NCI-H2196 treated with DMSO at 0.1 percent for 48 hours (cell line): Measurements from ENCODE around the gene SAMM50.
A peak's percentile ranks its signal among the peaks of the same experiment; 100 is the strongest.

ENCODE experiments used
- DNase-seq: peaks from one replicate; lab custom pipeline; 2025; ENCODE audit not compliant: unreplicated experiment; lab: John Stamatoyannopoulos, UW

Gene SAMM50

DNA sequence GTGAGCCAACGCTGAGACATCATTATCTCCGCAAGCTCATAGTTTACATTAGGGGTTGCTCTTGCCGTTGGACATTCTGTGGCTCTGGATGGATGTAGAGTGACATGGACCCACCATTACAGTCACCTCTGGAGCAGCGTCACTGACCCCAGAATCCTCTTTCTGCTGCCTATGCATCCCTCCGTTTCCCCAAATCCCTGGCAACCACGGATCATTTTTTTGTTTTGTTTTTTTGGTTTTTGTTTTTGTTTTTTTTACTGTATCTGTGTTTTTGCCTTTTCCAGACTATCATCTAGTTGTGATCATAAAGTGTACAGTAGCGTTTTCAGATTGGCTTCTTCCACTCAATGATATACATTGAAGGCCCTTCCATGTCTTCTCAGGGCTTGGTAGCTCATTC is 72.8 kb downstream of the SAMM50 start:
- no peak for DNase-seq

DNA sequence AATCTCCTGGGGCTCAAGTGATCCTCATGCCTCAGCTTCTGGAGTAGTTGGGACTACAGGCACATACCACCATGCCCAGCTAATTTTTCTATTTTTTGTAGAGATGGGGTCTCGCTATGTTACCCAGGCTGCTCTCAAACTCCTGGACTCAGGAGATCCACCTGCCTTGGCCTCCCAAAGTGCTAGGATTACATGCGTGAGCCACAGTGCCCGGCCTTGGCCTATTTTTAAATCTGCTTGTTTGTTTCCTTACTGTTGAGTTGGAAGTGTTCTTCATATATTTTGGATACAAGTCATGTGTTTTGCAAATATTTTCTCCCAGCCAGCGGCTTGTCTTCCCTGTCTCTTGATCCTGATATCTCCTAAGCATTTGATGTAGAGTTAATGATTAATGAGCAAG is 73.8 kb downstream of the SAMM50 start:
- no peak for DNase-seq

DNA sequence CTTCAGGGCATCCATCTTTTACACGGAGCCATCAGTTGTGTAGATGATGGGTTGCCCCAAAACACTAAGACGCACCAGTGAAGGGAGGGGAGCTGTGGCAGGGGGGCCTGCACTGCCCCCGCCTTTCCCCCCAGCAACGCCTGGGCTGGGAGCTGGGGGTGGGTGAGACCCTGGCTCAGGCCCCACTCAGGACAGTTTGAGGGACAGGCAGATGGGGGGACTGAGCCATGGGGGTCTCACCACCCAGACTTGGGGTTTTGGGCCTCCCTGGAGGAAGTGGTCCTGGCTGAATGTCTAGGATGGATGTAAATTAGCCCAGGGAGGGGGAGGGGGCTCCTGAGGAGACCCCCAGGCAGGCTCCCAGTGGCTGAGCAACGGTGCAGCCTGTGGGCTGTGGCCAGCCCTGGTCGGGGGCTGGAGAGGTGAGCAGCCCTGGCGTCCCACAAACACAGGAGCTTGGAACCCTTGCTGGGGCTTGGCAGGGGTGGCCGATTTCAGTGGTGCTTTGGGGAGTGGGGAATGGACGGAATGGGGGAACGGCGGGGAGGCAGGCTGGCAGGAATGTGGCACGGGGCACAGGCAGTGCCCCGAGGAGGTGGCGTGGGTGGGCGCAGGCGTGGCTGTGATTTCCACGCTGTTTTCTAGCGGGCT is 74.9 kb downstream of the SAMM50 start:
- no peak for DNase-seq

DNA sequence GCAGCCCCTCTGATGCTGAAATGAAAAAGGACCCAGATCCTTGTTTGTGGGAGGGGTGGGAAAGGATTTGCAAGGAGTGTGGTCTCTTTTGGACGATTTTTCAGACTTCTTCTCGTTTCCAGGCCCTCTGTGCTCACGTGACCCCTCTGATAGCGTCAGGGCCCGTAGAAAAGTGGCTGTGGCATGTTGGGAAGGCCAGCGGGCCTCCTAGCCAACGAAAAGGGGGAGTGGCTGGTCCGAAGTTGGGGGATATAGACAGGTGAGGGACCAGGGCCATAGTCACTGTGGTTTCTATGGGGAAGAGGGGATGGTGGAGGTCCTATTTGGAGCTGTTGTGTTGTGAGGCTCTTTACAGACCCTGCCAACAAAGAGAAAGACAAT is 75.5 kb downstream of the SAMM50 start:
- DNase-seq, result no peak

DNA sequence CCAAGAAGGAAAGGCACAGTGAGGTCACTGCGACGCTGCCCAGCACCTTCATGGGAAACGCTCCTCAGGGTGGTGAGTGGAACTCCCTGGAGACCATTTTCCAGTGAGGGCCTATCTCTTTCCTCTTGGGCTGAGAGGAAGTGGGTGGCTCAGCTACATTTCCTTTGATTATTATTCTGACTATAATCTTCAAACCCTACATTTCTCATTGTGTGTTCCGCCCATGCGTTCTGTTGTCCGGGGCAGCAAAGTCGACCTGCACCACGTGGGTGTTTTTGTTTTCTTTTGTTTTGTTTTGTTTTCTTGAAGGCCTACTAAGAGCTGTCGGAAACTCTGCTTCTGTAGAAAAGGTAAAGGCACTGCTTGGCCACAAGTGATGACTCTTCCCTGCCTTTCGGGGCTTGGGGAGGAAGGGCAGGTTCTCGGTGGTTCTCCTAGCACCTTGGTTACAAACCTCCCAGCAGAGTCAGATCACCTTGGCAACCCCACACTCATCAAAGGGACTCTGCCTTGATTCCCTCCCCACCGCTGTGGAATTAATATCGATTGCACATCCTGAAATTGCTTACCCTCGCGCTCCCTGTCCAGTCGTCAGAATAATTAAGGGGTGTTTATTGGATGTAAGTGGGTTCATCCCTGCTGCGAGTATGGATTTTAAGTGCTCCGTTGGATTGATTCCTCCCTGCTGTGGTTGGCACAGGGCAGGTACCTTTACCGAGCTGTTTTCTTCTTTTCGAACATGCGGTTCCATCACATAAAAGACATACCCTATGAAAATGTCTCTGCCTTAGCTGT is 76.1 kb downstream of the SAMM50 start:
- no peak for DNase-seq

DNA sequence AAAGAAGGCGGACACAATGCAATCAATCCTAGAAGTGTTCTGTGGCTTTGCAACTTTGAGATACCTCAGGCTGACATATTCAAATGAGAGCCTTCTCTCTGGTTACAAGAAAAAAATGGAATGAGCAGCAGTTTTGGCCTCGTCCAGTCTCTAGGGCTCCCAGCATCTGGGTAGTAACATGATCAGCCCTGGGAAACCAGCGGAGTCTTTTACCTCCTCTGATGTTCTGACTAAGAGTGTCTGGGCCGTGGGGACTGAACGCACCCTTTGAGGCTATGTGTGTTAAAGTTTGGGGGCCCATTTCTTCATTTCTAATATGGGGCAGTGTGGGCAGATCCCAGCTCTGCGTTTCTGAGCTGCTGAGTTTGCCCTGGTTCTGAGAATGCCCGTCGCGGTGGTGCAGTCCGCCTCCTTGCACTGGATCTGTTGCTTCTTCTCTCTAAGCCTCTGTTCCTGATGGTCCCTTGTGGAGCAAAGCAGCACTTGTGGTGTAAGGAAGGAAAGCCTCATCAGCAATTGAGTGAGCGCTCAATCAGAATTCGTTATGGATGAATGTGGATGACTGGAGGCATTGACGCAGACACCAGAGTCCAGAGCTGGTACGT is 77.0 kb downstream of the SAMM50 start:
- DNase-seq, result no peak

DNA sequence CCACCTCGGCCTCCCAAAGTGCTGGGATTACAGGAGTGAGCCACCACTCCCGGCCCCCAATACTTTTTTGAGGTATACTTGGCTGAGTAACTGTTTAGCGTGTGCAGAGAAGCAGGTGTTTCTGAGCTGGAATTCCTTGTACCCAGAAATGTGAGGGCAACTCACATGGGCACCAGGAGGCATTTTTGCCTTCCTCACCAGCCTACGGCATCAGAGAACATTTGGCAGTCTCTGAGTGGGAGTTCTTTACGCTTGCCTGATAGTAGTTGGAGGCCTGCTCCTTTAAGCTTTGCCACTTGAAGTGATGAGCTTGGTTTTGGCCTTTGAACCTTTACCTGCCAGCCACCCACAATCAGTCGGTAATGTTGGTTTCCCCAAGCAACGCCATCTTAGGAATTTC is 78.0 kb downstream of the SAMM50 start:
- no peak for DNase-seq

DNA sequence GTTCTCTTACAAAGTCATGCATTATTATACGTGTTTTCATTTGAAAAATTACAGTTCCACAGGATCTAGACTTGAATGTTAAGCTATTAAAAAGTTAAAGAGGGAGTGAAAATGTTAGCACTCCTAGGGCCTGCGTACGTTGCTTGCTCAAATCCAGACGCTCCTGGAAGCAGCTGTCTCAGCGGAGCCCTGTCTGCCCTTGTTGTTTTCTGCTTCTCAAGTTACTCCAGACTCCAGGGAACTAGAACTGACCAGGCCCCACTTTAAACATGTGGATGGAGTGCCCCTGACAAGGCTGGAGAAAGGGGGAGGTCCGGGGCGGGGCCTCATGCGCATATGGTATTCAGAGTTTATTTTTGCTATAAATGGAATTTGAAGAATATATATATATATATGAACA is 78.5 kb downstream of the SAMM50 start:
- DNase-seq, result no peak

DNA sequence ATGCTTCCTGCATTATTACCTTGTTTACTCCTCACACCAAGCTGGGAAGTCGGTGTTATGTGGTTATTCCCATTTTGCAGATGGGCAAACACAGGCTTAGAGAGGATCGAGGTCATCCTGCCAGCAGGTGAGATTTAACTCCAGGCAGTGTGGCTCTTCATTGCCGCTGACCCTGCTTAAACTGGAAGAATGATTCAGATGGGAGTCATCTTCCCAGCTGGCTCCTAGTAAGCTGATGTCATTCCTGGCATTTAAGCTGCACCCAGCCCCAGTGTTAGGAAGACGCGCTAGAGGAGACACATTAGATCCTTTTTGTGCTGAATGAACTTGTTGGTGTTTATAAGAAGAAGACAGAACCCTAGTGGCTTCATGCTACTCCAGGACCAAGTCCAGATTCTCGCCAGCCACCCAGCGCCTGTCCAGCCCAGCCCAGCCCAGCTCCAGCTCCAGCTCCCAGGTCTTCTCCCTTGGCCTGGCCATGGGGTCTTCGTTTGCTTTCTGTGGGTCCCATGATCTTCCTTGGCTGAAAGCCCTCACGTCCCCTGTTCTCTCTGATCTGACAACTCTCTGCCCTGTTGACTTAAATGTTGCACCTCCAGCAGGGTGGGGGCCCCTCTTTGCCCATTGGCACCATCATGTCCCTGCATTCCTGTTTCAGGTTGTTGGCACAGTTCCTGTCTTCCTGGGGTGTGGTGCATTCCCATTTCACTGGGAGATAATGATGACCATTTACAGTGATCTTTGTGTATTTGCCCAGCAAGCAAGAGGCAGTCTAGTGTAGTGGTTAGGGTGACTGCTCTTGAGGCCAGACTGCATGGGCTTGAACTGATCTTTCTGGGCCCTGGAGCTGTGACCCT is 82.5 kb downstream of the SAMM50 start:
- DNase-seq, result peak; percentile 49

DNA sequence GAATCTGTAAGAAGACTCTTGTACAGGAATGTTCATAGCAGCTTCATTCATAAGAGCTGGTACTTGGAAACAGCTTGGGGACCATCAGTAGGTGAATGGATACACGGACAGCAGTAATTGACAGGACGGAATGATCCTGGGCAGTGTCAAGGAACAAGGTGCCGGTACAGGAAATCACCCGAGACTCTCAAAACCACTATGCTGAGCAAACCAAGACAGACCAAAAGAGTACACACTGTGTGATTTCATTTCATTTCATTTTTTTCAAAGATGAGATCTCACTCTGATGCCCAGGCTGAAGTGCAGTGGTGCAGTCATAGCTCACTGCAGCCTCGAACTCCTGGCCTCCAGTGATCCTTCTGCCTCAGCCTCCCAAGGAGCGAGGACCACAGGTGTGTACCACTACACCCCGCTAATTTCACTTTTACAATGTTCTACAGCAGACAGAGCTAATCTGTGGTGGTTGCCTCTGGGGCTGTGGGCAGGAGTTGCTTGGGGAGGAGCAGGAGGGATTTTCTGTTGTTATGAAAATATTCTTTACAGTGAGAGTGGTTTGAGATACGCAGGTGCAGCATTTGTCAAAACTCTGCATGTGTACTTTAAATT is 84.4 kb downstream of the SAMM50 start:
- DNase-seq, result no peak

DNA sequence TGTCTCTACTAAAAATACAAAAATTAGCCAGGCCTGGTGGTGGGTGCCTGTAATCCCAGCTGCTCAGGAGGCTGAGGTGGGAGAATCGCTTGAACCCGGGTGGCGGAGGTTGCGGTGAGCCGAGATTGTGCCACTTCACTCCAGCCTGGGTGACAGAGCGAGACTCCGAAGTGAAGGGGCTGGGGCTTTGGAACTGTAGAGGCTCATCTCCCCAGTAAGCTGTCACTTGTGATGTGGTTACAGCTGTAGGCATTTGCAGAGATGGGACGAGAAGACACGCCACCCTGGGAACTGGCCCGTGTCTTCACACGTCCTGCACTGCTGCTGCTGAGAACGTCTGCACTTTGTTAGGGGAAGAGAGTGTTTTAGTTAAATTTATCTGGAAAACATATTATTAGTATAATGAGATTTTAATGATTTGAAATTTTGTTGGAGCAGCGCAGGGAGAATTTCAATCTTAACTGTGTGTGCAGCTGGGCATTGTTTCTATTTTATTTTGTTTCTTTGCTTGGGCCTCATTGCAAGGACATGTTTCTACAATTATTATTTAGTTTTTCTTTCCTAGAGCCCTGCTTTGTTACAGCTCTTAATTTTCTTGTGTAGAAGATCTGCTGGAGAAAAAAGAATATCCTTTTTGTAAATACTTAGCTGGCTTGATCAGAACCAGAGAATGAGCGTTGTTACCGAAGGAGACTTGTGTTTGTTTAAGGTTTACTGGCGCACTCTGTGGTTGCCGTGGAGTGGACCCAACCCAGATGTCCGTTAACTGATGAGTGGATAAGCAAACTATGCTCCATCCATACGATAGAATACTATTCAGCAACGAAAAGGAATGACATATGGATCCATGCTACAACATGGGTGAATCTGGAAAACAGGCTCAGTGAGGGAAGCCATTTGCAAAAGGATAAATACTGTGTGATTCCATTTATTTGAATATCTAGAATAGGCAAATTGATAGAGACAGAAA is 87.3 kb downstream of the SAMM50 start:
- no peak for DNase-seq

DNA sequence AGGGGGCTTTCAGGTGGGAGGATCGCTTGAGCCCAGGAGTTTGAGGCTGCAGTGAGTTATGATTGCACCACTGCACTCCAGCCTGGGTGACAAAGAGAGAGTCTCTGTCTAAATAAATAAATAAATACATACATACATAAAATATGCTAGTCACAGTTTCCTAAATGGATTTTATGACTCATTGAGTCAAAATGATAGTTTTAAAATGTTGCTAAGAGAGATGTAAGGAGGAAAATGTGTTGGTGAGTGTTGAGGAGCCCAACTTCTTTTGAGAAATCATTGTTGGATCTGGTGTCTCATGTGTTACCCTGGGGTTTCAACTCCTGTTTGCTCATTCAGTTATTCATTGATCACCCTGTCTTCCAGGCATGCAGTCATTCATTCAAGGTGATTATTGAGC is 89.9 kb downstream of the SAMM50 start:
- no peak for DNase-seq
